K562 (cell line): ENCODE data around the gene CAPN10. TPM values are rescaled to one million over a fixed set of nuclear protein-coding genes. Genes with fewer than 3 reads are reported as not detected.
A peak's percentile ranks its signal among the peaks of the same experiment; 100 is the strongest.

ENCODE experiments used
- ATAC-seq: fragments of 200-7000 bp; cut with Tn5 transposase; 3 replicates; pipeline ENCODE4 v1.9.1; 2020; ENCODE audit warnings: moderate library complexity
- BruUV-seq: library from RNA; stranded (reverse); fragments of 400-500 nt; replicated peaks from 2 replicates; lab custom pipeline; 2021; lab: Mats Ljungman, UMichigan
- CTCF ChIA-PET: fragments of 300-600 bp; formaldehyde crosslinking; extraction: SDS; loops from one replicate; lab custom pipeline; 2021; ENCODE audit warnings: low intra/inter-chr PET ratio; lab: Yijun Ruan, JAX
- POLR2A ChIA-PET: fragments of 300-600, 350-650 bp; sonication (Branson Sonifier 250); formaldehyde crosslinking; extraction: SDS; loops from one replicate; lab custom pipeline; 2021; ENCODE audit warnings: antibody characterized with exemption, inconsistent platforms; lab: Yijun Ruan, JAX
- DNase-seq, 4 experiments: peaks; one replicate each; pipeline versions ENCODE4 v3.0.0 to v3.0.0-alpha.2; 2011 to 2018; ENCODE audit warnings: low spot score in 3 of 4, mixed read lengths in 3 of 4; ENCODE audit errors: extremely low read depth in 1 of 4
- FAIRE-seq: peaks from 2 replicates; lab custom pipeline; 2011; peaks lifted over from hg19 to GRCh38; lab: Jason Lieb, UNC
- H2AFZ ChIP-seq: 2 replicates; pipeline ENCODE4 v1.6.0; 2011; ENCODE audit warnings: low read depth, low read length, control low read depth, inconsistent platforms
- H3K27ac ChIP-seq: fragments of 200-600 bp; 3 replicates; pipeline ENCODE4 v1.8.0; 2011; ENCODE audit warnings: low read depth, mild to moderate bottlenecking, control low read depth, inconsistent platforms, low read length, moderate library complexity, mixed read lengths; ENCODE audit errors: extremely low read depth
- H3K27me3 ChIP-seq, 2 experiments: fragments of 300-600 bp in 1 of 2; 2 replicates in 1 of 2; 3 replicates in 1 of 2; pipeline versions ENCODE4 v1.6.0 to v1.8.0; 2011; ENCODE audit warnings: inconsistent platforms in 2 of 2, low read length in 2 of 2, mild to moderate bottlenecking in 1 of 2, mixed read lengths in 1 of 2, moderate library complexity in 1 of 2; ENCODE audit not compliant: control insufficient read depth in 2 of 2, insufficient read depth in 2 of 2
- H3K36me3 ChIP-seq: fragments of 300-600 bp; 3 replicates; pipeline ENCODE4 v1.8.0; 2011; ENCODE audit warnings: mild to moderate bottlenecking, low read length, inconsistent platforms; ENCODE audit not compliant: control insufficient read depth, insufficient read depth
- H3K4me1 ChIP-seq, 2 experiments: fragments of 200-600 bp in 1 of 2; replicated peaks in 1 of 2; 2 replicates in 1 of 2; 3 replicates in 1 of 2; pipeline versions ENCODE4 v1.5.1 to v1.8.0; 2011; ENCODE audit warnings: inconsistent platforms in 2 of 2, low read length in 2 of 2, mild to moderate bottlenecking in 1 of 2, mixed read lengths in 1 of 2, moderate library complexity in 1 of 2; ENCODE audit not compliant: control insufficient read depth in 2 of 2, insufficient read depth in 2 of 2
- H3K4me2 ChIP-seq: 2 replicates; pipeline ENCODE4 v1.6.1; 2011; ENCODE audit warnings: low read length, control low read depth, inconsistent platforms, mixed read lengths; ENCODE audit not compliant: insufficient read depth
- H3K4me3 ChIP-seq: fragments of 200-600 bp; sonication (generic), shearing (Covaris generic); 2 replicates; pipeline ENCODE4 v1.5.1; 2016; ENCODE audit warnings: control low read depth, inconsistent platforms
- H3K79me2 ChIP-seq: fragments of 200-600 bp; 3 replicates; pipeline ENCODE4 v1.8.0; 2011; ENCODE audit warnings: low read length, inconsistent platforms; ENCODE audit not compliant: control insufficient read depth, insufficient read depth
- H3K9ac ChIP-seq, 2 experiments: 2 replicates each; pipeline versions ENCODE4 v1.6.0 to v1.6.1; 2011; ENCODE audit warnings: low read depth in 2 of 2, low read length in 2 of 2, control low read depth in 1 of 2, inconsistent platforms in 1 of 2, mild to moderate bottlenecking in 1 of 2, mixed read lengths in 1 of 2; ENCODE audit not compliant: insufficient read depth in 1 of 2
- H3K9me1 ChIP-seq: one replicate; pipeline ENCODE4 v1.6.0; 2011; ENCODE audit warnings: inconsistent platforms, mild to moderate bottlenecking, low read length, moderate library complexity; ENCODE audit not compliant: control insufficient read depth, insufficient read depth
- H3K9me3 ChIP-seq: replicated peaks from 2 replicates; pipeline ENCODE4 v1.5.1; 2011; ENCODE audit warnings: low read depth, low read length, inconsistent platforms; ENCODE audit not compliant: control insufficient read depth, insufficient read depth
- H4K20me1 ChIP-seq: replicated peaks from 2 replicates; pipeline ENCODE4 v1.6.1; 2011; ENCODE audit warnings: low read length, inconsistent platforms, mixed read lengths; ENCODE audit not compliant: control insufficient read depth, insufficient read depth
- BCOR ChIP-seq: fragments of 450-650 bp; IDR thresholded peaks from 2 replicates; pipeline ENCODE4 v1.6.1; 2016
- RBFOX2 ChIP-seq: fragments of 200-400 bp; formaldehyde crosslinking; IDR thresholded peaks from 2 replicates; pipeline ENCODE4 v1.6.1; 2017; ENCODE audit warnings: low read depth, mild to moderate bottlenecking, low read length, moderate library complexity
- RNF2 ChIP-seq: sonication (generic); IDR thresholded peaks from 2 replicates; pipeline ENCODE4 v1.6.1; 2016
- WGBS: fragments of 100-300 bp; shearing (Covaris generic); methylation state at CpG from one replicate; pipeline ENCODE4 v1.1.6; 2016; ENCODE audit warnings: low coverage, mixed read lengths; ENCODE audit not compliant: insufficient coverage; ENCODE audit errors: missing lambda C conversion rate; 5-methylcytosine and 5-hydroxymethylcytosine counted together
- in situ Hi-C: fragments of 300-500 bp; cut with MboI; formaldehyde crosslinking; loops from 4 replicates; pipeline ENCODE4 v1.15.0; 2018; ENCODE audit warnings: inconsistent platforms, mixed read lengths
- intact Hi-C: fragments of 100-400 bp; cut with micrococcal nuclease; formaldehyde crosslinking; loops from 2 replicates; pipeline ENCODE4 v1.14.2; 2022
- polyA plus RNA-seq, 8 experiments: library from polyadenylated mRNA; depleted of rRNA in 4 of 8; stranded (reverse) in 5 of 8; unstranded in 3 of 8; fragments of >200 nt; fragmentation: Nextera tagmentation in 2 of 8; fragmentation: Illumina TruSeq in 1 of 8; extraction: Ambion mirVana in 2 of 8; extraction: Trizol in 1 of 8; gene quantifications; 2 replicates each; pipeline versions ENCODE4 v1.2.1 to v1.2.3, GENCODE V29; 2011 to 2014; ENCODE audit warnings: inconsistent platforms in 1 of 8, missing spikeins in 1 of 8
- total RNA-seq, 7 experiments: library from RNA; depleted of rRNA in 6 of 7; stranded (reverse); fragments of >200 nt in 6 of 7; fragmentation: Illumina TruSeq in 2 of 7; extraction: Trizol in 2 of 7; gene quantifications; 2 replicates each; pipeline versions ENCODE4 v1.2.1 to v1.2.3, GENCODE V29; 2011 to 2021; ENCODE audit warnings: low replicate concordance in 1 of 7
- TF ChIP-seq, protein P1 (sequence below): fragments of 450-650 bp; IDR thresholded peaks from 2 replicates; pipeline ENCODE4 v1.6.1; 2018; ENCODE audit warnings: mild to moderate bottlenecking, low read depth; ENCODE audit not compliant: partially characterized antibody

The CAPN10 gene
- total and polyA plus RNA-seq, 9 of the 15 experiments (the other 6 are each of a cell fraction or from before 2014, with no cell fraction given), result 0.08 to 26.1 (median 8.4) TPM

DNA sequence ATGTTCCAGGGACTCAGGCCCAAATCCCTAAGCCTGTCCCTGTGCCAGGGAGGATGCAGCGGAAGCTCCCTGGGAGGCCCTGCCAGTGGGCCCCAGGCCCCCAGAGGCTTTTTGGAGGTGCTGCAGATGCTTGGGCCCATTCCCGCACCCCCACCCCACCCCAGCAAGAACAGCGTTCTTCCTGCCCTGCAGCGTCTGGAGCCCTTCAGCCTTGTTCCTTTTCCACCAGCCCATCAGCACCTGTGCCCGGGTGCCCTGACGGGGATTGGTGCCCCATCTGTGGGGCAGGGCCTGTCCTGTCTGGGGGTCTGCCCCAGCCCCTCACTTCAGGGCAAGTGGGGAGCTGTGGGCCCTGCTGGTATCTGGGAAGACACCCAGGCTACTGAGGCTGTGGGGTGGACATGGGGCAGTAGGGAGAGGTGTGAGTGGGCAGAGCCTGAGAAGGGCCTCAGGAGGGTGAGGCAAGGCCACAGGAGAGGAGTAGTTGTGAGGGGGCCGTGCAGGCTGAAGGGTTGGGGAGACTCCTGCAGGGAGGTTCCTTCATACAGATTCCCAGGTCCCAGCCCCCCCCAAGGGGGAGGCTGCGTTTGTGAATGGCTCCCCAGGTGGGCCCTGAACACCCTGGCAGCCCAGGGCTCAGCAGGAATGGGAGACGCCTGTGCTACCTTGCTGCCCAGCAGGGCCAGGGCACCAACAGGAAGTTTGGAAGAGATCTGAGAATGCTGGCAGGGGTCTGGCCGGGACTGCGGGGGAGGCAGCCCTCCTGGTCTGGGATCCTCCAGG lies 15.8 kb upstream of the CAPN10 start:
- CTCF ChIA-PET, result no interaction called here
- DNase-seq, result no peak
- intact Hi-C loops (no loop called here), in situ Hi-C loops (no loop called here)
- Histone ChIP-seq H3K9ac (peak overlapping the region in 1 of 2 experiments; percentile 89; a peak in 2 of 4 replicates), H3K4me1 (peaks cover 7 to 65% of the 10 kb centered on the region in 2 experiments; a peak in 4 of 5 replicates), H2AFZ (no peak overlapping the region), H3K4me2 (no peak overlapping the region), H3K79me2 (peaks cover 44% of the 10 kb centered on the region), H3K4me3 (no peak overlapping the region), H3K36me3 (peaks cover 19% of the 10 kb centered on the region; the same call in 1 of the 3 replicates), H4K20me1 (no peaks in the 10 kb centered on the region), H3K9me3 (no peaks in the 10 kb centered on the region), H3K27me3 (no peaks in the 10 kb centered on the region), H3K27ac (no peak overlapping the region), H3K9me1 (no peaks in the 10 kb centered on the region)
- ATAC-seq, result no peak
- 90% methylated on average over 2 of the region's 11 CpGs for WGBS
- POLR2A ChIA-PET, result interaction anchor here (1.4 kb wide), 1 partner anchor 9 kb away, joined by 8 read pairs; no protein-coding TSS in a partner anchor
- 0 out of 2 replicates have a peak, but pooled peaks have one; percentile 29 for TF ChIP-seq RBFOX2
- no peak for TF ChIP-seq RNF2
- TF ChIP-seq, protein P1, sequence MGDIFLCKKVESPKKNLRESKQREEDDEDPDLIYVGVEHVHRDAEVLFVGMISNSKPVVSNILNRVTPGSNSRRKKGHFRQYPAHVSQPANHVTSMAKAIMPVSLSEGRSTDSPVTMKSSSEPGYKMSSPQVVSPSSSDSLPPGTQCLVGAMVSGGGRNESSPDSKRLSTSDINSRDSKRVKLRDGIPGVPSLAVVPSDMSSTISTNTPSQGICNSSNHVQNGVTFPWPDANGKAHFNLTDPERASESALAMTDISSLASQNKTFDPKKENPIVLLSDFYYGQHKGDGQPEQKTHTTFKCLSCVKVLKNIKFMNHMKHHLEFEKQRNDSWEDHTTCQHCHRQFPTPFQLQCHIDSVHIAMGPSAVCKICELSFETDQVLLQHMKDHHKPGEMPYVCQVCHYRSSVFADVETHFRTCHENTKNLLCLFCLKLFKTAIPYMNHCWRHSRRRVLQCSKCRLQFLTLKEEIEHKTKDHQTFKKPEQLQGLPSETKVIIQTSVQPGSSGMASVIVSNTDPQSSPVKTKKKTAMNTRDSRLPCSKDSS, result no peak
- no peak for TF ChIP-seq BCOR
- no TSS peak for BruUV-seq
- no peak for FAIRE-seq
